Cardiac fibroblast (primary cell): ENCODE measurements around the gene RNF126.
"Not testable (repeated sequence)": the region's sequence is repeated elsewhere in the genome, so short reads cannot be mapped to it uniquely, and the experiment has no call there.

ENCODE experiments used
- DNase-seq, 2 donors: peaks; one replicate each; pipeline versions ENCODE4 v3.0.0 to v3.0.0-alpha.2; 2010; ENCODE audit warnings: low read depth in 2 of 2
- H3K4me3 ChIP-seq, 2 donors: replicated peaks in 1 of 2; 1 replicate in 1 of 2; 2 replicates in 1 of 2; pipeline ENCODE4 v1.5.1; 2011; ENCODE audit warnings: low read depth in 2 of 2, low read length in 2 of 2, mild to moderate bottlenecking in 2 of 2, moderate library complexity in 1 of 2
- CTCF ChIP-seq: IDR thresholded peaks from one replicate; pipeline ENCODE4 v1.5.1; 2011; ENCODE audit warnings: low read depth, mild to moderate bottlenecking, low read length, inconsistent platforms

Gene RNF126

DNA sequence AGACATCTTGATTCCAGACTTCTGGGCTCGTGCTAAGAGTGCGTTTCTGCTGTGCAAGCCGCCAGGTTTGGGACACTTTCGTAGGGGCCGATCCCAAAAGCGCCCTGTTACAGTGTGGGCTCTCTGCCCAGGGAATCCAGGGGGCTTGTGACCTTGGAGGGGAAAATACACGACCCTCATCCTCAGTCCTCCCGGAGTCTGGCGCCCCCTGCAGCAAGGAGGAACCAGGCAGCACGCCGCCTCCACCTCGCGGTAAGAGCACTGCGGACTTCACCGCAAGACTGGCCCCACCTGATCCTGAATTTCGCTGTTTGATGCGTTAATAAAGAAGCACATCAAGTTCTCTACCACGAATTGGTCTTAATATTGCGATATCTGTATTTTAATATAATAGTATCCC is 34.8 kb downstream of the RNF126 start:
- H3K4me3 ChIP-seq, result no peak overlapping the region
- peak; percentile 42 for TF ChIP-seq CTCF
- no peak for DNase-seq

DNA sequence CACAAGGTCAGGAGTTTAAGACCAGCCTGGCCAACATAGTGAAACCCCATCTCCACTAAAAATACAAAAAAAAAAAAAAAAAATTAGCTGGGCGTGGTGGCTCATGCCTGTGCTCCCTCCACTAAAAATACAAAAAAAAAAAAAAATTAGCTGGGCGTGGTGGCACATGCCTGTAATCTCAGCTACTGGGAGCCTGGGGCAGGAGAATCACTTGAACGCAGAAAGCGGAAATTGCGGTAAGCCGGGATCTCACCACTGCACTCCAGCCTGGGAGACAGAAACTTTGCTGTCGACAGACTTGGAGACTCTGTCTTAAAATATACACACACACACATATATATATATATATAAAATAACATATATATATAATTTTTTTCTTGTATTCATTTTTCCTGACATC is 36.4 kb downstream of the RNF126 start:
- not testable (repeated sequence) for H3K4me3 ChIP-seq, DNase-seq

GRCh38 chr19:625257-625656 is 37.8 kb downstream of the RNF126 start:
- DNase-seq, result no peak
- TF ChIP-seq CTCF, result no peak
- no peak overlapping the region for H3K4me3 ChIP-seq

GRCh38 chr19:624433-625109 is 38.4 kb downstream of the RNF126 start:
- TF ChIP-seq CTCF, result no peak
- no peak overlapping the region for H3K4me3 ChIP-seq
- DNase-seq, result no peak

DNA sequence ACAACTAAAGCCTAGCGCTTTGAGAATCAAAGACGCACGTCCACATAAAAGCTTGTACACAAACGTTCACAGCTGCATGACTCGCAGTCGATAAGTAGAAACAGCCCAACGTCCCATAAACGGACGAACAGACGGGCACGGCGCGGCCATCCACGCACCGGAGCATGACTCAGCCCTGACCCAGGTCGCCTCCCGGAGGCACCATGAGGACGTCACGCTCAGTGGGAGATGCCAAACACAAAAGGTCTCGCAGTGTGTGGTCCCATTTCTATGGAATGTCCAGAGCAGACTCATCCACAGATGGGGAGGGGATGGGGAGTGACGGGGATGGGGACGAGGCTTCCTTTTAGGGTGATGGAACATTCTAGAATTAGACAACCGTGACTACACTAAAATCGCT is 39.0 kb downstream of the RNF126 start:
- no peak for TF ChIP-seq CTCF
- peak; percentile 69 to 88 for DNase-seq
- no peak overlapping the region for H3K4me3 ChIP-seq

- no peak overlapping the region for H3K4me3 ChIP-seq
- no peak for DNase-seq
- no peak for TF ChIP-seq CTCF
Observed at GRCh38 chr19:623175-623916, 39.7 kb downstream of the RNF126 start.

DNA sequence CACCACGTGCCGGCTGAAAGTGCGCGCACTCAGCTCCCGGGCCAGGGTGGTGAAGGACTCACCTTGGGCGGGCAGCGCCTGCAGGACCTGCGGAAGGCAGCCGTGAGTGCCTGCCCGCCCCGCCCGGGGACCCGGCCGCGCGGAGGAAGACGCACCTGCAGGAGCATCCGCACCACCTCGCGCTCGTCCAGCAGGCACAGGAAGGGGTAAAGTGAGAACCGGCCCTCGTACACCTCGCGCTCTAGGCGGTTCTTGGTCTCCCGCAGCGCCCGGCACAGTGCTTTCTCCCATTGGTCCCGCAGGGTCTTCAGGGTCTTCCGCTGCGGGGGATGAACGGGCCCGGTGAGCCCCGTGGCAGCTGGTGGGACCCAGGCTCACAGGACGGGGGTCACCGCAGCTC is 40.3 kb downstream of the RNF126 start:
- DNase-seq, result no peak
- TF ChIP-seq CTCF, result no peak
- H3K4me3 ChIP-seq, result no peak overlapping the region
